ENCODE results near the gene LIN28B.

GRCh38 chr6:104995989-104996617 is 39.2 kb downstream of the LIN28B start:
- TF ChIP-seq CTCF (conservative IDR thresholded peaks at IDR 0.05; ENCODE audit: low read depth, low read length) (peak; percentile 27), RAD21 (IDR thresholded peaks at IDR 0.05; ENCODE audit: low read length) (peak; percentile 12; the same call in 1 of the 2 replicates), POLR2A (IDR thresholded peaks at IDR 0.05; ENCODE audit: low read depth, low read length) (no peak), USF2 (IDR thresholded peaks at IDR 0.05; ENCODE audit: low read depth, low read length) (no peak), MAZ (IDR thresholded peaks at IDR 0.05; ENCODE audit: borderline replicate concordance, low read depth, low read length) (no peak), NFE2L2 (IDR thresholded peaks at IDR 0.05; ENCODE audit: low read depth, low read length) (no peak), RCOR1 (IDR thresholded peaks at IDR 0.05; ENCODE audit: insufficient replicate concordance, low read length) (no peak), SMC3 (IDR thresholded peaks at IDR 0.05; ENCODE audit: low read depth, low read length) (no peak), MXI1 (IDR thresholded peaks at IDR 0.05; ENCODE audit: borderline replicate concordance, low read depth, low read length) (no peak)
